Left lung (tissue), 10 donors: ENCODE measurements around the gene LEFTY2. TPM values are rescaled to one million over a fixed set of nuclear protein-coding genes. Genes with fewer than 3 reads are reported as not detected.

Experiments
- ATAC-seq: fragments of 200-7000 bp; cut with Tn5 transposase; one replicate; pipeline ENCODE4 v1.9.1; 2020; ENCODE audit warnings: moderate library complexity
- DNase-seq, 4 donors: peaks; one replicate each; pipeline ENCODE4 v3.0.0-alpha.2; 2013 to 2020
- H3K27ac ChIP-seq, 2 donors: fragments of 200-600 bp; sonication (generic) in 1 of 2; one replicate each; pipeline versions ENCODE4 v1.5.0 to v1.8.0; 2020 to 2021
- H3K27me3 ChIP-seq, 2 donors: fragments of 200-600 bp; sonication (generic) in 1 of 2; one replicate each; pipeline versions ENCODE4 v1.5.0 to v1.8.0; 2020 to 2021
- H3K36me3 ChIP-seq, 2 donors: fragments of 200-600 bp; sonication (generic) in 1 of 2; one replicate each; pipeline versions ENCODE4 v1.5.0 to v1.8.0; 2020 to 2021
- H3K4me1 ChIP-seq, 2 donors: fragments of 200-600 bp; one replicate each; pipeline ENCODE4 v1.8.0; 2021
- H3K4me3 ChIP-seq, 2 donors: fragments of 200-600 bp; sonication (generic) in 1 of 2; one replicate each; pipeline versions ENCODE4 v1.5.0 to v1.8.0; 2020 to 2021; ENCODE audit warnings: mild to moderate bottlenecking in 1 of 2
- H3K9me3 ChIP-seq, 2 donors: fragments of 200-600 bp; sonication (generic) in 1 of 2; one replicate each; pipeline versions ENCODE4 v1.5.0 to v1.8.0; 2020 to 2021
- CTCF ChIP-seq, 2 donors: fragments of 200-600 bp; sonication (generic) in 1 of 2; IDR thresholded peaks; one replicate each; pipeline versions ENCODE4 v1.5.0 to v1.8.0; 2021; ENCODE audit warnings: antibody characterized with exemption in 2 of 2
- intact Hi-C, 2 donors: fragments of 100-400 bp; cut with DNase I; formaldehyde crosslinking; loops; one replicate each; pipeline versions ENCODE4 v1.11.2 to v1.14.2; 2022
- polyA plus RNA-seq, 6 donors: library from polyadenylated mRNA; unstranded; fragments of 120-200 nt; gene quantifications; one replicate each; pipeline ENCODE4 v1.2.1, GENCODE V29; 2013; ENCODE audit not compliant: insufficient read length in 6 of 6
- total RNA-seq, 2 donors: library from RNA; stranded (reverse); fragmentation: NEBNext Ultra II Directional; extraction: Animal tissue kit (Norgen Biotek cat#: 25700); gene quantifications; one replicate each; pipeline ENCODE4 v1.2.1, GENCODE V29; 2021
- donor health status: DM: no; HTN: yes; CAD: no.
- donor health status: DM: no; HTN: no; CAD: no.

LEFTY2 gene
- total and polyA plus RNA-seq, 8 donors = 0.17 to 2.4 (median 1.3) TPM; not detected in 1

GRCh38 chr1:225944951-225945350 is 3.9 kb upstream of the LEFTY2 start:
- no peak overlapping the region for H3K4me3 ChIP-seq
- H3K27me3 ChIP-seq = peaks cover 0 to under 1% of the 10 kb centered on the region in 2 donors
- no peak overlapping the region for H3K27ac ChIP-seq
- H3K36me3 ChIP-seq = no peaks in the 10 kb centered on the region
- ATAC-seq (peak; percentile 17), DNase-seq (no peak)
- peaks cover 0 to 19% of the 10 kb centered on the region in 2 donors for H3K4me1 ChIP-seq
- no peak for TF ChIP-seq CTCF (IDR thresholded peaks at IDR 0.05)
- no peaks in the 10 kb centered on the region for H3K9me3 ChIP-seq
- intact Hi-C loops = no loop called here

GRCh38 chr1:225944387-225944786 is 3.4 kb upstream of the LEFTY2 start:
- H3K4me1 ChIP-seq = peaks cover 0 to 19% of the 10 kb centered on the region in 2 donors
- peaks cover 0 to 6% of the 10 kb centered on the region in 2 donors for H3K27me3 ChIP-seq
- ATAC-seq = no peak
- no peak overlapping the region for H3K4me3 ChIP-seq
- intact Hi-C loops = no loop called here
- H3K9me3 ChIP-seq = no peaks in the 10 kb centered on the region
- TF ChIP-seq CTCF (IDR thresholded peaks at IDR 0.05) = no peak
- H3K27ac ChIP-seq = no peak overlapping the region
- H3K36me3 ChIP-seq = no peaks in the 10 kb centered on the region
- DNase-seq = no peak

- Histone ChIP-seq H3K4me3 (no peak overlapping the region), H3K4me1 (peaks cover 0 to 19% of the 10 kb centered on the region in 2 donors), H3K9me3 (no peaks in the 10 kb centered on the region), H3K27me3 (peaks cover 0 to 10% of the 10 kb centered on the region in 2 donors), H3K36me3 (no peaks in the 10 kb centered on the region), H3K27ac (no peak overlapping the region)
- DNase-seq = no peak
- intact Hi-C loops = no loop called here
- TF ChIP-seq CTCF (IDR thresholded peaks at IDR 0.05) = no peak
- no peak for ATAC-seq
Measured at GRCh38 chr1:225943582-225943981, 2.6 kb upstream of the LEFTY2 start.

- no peak overlapping the region for H3K27ac ChIP-seq
- H3K9me3 ChIP-seq = no peaks in the 10 kb centered on the region
- H3K4me1 ChIP-seq = peaks cover 0 to 19% of the 10 kb centered on the region in 2 donors
- TF ChIP-seq CTCF (IDR thresholded peaks at IDR 0.05) = no peak
- ATAC-seq (no peak), DNase-seq (no peak)
- no peaks in the 10 kb centered on the region for H3K36me3 ChIP-seq
- intact Hi-C loops = no loop called here
- no peak overlapping the region for H3K4me3 ChIP-seq
- H3K27me3 ChIP-seq = peaks cover 0 to 10% of the 10 kb centered on the region in 2 donors
Measured at GRCh38 chr1:225942574-225942973, 1.6 kb upstream of the LEFTY2 start.

- Histone ChIP-seq H3K9me3 (no peaks in the 10 kb centered on the region), H3K4me3 (no peak overlapping the region), H3K27ac (no peak overlapping the region), H3K4me1 (peaks cover 0 to 19% of the 10 kb centered on the region in 2 donors), H3K36me3 (no peaks in the 10 kb centered on the region), H3K27me3 (peaks cover 0 to 10% of the 10 kb centered on the region in 2 donors)
- DNase-seq (no peak), ATAC-seq (no peak)
- intact Hi-C loops = no loop called here
- TF ChIP-seq CTCF (IDR thresholded peaks at IDR 0.05) = no peak
Measured at GRCh38 chr1:225941942-225942222, 862 bp upstream of the LEFTY2 start.
